ENCODE results near the gene DMGDH. TPM values are rescaled to one million over a fixed set of nuclear protein-coding genes. Genes with fewer than 3 reads are reported as not detected.

Gene DMGDH
- total RNA-seq, 2 experiments from 2014 or later = 0.50 TPM; not detected in 1

DNA sequence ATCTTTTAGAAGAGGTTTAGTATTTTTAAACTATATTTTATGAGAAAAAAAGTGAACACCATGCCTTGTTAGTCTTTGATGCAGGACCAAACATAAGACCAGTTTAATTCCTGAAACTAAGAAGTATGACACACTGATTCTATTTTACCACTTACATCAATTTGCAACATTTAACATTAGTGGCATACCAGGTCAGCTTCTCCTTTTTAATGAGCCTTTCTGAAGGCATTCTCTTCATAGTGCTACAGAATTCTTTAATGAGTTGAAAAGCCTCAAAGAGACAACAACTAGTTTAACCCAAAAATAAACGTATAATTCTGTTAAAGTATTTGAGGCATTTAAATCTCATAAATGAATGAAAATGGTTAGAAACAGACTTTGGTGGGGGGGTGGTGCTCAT lies 112.6 kb downstream of the DMGDH start:
- ATAC-seq (ENCODE audit: poor library complexity) (no peak), DNase-seq (no peak)
- TF ChIP-seq, protein P1, sequence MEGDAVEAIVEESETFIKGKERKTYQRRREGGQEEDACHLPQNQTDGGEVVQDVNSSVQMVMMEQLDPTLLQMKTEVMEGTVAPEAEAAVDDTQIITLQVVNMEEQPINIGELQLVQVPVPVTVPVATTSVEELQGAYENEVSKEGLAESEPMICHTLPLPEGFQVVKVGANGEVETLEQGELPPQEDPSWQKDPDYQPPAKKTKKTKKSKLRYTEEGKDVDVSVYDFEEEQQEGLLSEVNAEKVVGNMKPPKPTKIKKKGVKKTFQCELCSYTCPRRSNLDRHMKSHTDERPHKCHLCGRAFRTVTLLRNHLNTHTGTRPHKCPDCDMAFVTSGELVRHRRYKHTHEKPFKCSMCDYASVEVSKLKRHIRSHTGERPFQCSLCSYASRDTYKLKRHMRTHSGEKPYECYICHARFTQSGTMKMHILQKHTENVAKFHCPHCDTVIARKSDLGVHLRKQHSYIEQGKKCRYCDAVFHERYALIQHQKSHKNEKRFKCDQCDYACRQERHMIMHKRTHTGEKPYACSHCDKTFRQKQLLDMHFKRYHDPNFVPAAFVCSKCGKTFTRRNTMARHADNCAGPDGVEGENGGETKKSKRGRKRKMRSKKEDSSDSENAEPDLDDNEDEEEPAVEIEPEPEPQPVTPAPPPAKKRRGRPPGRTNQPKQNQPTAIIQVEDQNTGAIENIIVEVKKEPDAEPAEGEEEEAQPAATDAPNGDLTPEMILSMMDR (IDR thresholded peaks at IDR 0.05) = no peak
- Mint-ChIP-seq H3K27ac (no peak overlapping the region), H3K27me3 (no peaks in the 10 kb centered on the region), H3K36me3 (ENCODE audit: low read depth) (peaks cover 16% of the 10 kb centered on the region), H3K9me3 (no peaks in the 10 kb centered on the region), H3K4me1 (ENCODE audit: low read depth) (no peaks in the 10 kb centered on the region), H3K4me3 (no peak overlapping the region)
- ChIA-PET POLR2A (no interaction called here), CTCF (no interaction called here)
- Histone ChIP-seq H3K27me3 (ENCODE audit: control insufficient read depth in 1 of 2, insufficient read depth in 2 of 2, low read length in 2 of 2) (no peaks in the 10 kb centered on the region), H3K4me3 (ENCODE audit: low read length) (no peak overlapping the region), H3K27ac (ENCODE audit: low read depth in 1 of 2, low read length in 2 of 2) (no peak overlapping the region), H3K9me3 (ENCODE audit: control insufficient read depth in 1 of 2, insufficient read depth in 1 of 2, low read length in 2 of 2) (no peaks in the 10 kb centered on the region), H3K36me3 (ENCODE audit: insufficient read depth, low read length) (peaks cover 3% of the 10 kb centered on the region), H3K4me1 (ENCODE audit: insufficient read depth, low read length) (no peaks in the 10 kb centered on the region)
- intact Hi-C loops (cut with DNase I, micrococcal nuclease) = no loop called here

GRCh38 chr5:78953092-78953800 lies 116.2 kb downstream of the DMGDH start:
- TF ChIP-seq, protein P1 (IDR thresholded peaks at IDR 0.05) = no peak
- intact Hi-C loops (cut with DNase I, micrococcal nuclease) = no loop called here
- peaks cover 3% of the 10 kb centered on the region for H3K36me3 ChIP-seq (ENCODE audit: insufficient read depth, low read length)
- H3K4me1 ChIP-seq (ENCODE audit: insufficient read depth, low read length) = no peaks in the 10 kb centered on the region
- Mint-ChIP-seq H3K9me3 (no peaks in the 10 kb centered on the region), H3K4me1 (ENCODE audit: low read depth) (no peaks in the 10 kb centered on the region), H3K27me3 (no peaks in the 10 kb centered on the region), H3K27ac (no peak overlapping the region), H3K4me3 (no peak overlapping the region), H3K36me3 (ENCODE audit: low read depth) (peaks cover 17% of the 10 kb centered on the region)
- no peaks in the 10 kb centered on the region for H3K27me3 ChIP-seq (ENCODE audit: control insufficient read depth in 1 of 2, insufficient read depth in 2 of 2, low read length in 2 of 2)
- ATAC-seq (ENCODE audit: poor library complexity) = no peak
- H3K9me3 ChIP-seq (ENCODE audit: control insufficient read depth in 1 of 2, insufficient read depth in 1 of 2, low read length in 2 of 2) = no peaks in the 10 kb centered on the region
- no peak overlapping the region for H3K27ac ChIP-seq (ENCODE audit: low read depth in 1 of 2, low read length in 2 of 2)
- no peak for DNase-seq
- no peak overlapping the region for H3K4me3 ChIP-seq (ENCODE audit: low read length)
- ChIA-PET CTCF (no interaction called here), POLR2A (no interaction called here)

Other genes starting within 250 kb of the DMGDH start
- gene ARSB, start 84.4 kb downstream of the DMGDH start, total RNA-seq = 1 to 10 TPM; 4.4 to 5.2 TPM
- gene BHMT2, start 93 bp upstream of the DMGDH start, total RNA-seq = not detected
- not detected for gene BHMT, start 42.1 kb upstream of the DMGDH start, total RNA-seq
- 10 to 100 TPM; 73.3 to 73.5 TPM for gene JMY, start 166.5 kb upstream of the DMGDH start, total RNA-seq

Data from CD4-positive, alpha-beta T cell (primary cell).